CD14-positive monocyte (primary cell): ENCODE measurements around the gene SLC28A3. TPM values are rescaled to one million over a fixed set of nuclear protein-coding genes. Genes with fewer than 3 reads are reported as not detected.

Experiments used
- DNase-seq, 3 donors: peaks; one replicate each; pipeline ENCODE4 v3.0.0-alpha.2; 2011 to 2022
- H2AFZ ChIP-seq: 2 replicates; pipeline ENCODE4 v1.6.0; 2012; ENCODE audit warnings: mild to moderate bottlenecking, low read depth, low read length, inconsistent platforms; ENCODE audit not compliant: insufficient read depth, poor library complexity, severe bottlenecking
- H3K27ac ChIP-seq, 2 donors: 1 replicate in 1 of 2; 2 replicates in 1 of 2; pipeline ENCODE4 v1.5.1; 2012 to 2013; ENCODE audit warnings: low read length in 2 of 2, control low read depth in 1 of 2, inconsistent platforms in 1 of 2, low read depth in 1 of 2, mild to moderate bottlenecking in 1 of 2
- H3K27me3 ChIP-seq, 2 donors: one replicate each; pipeline versions ENCODE4 v1.6.0 to v1.6.1; 2011 to 2013; ENCODE audit warnings: low read length in 2 of 2; ENCODE audit not compliant: control insufficient read depth in 2 of 2, insufficient read depth in 2 of 2
- H3K36me3 ChIP-seq, 2 donors: replicated peaks in 1 of 2; 1 replicate in 1 of 2; 2 replicates in 1 of 2; pipeline versions ENCODE4 v1.5.1 to v1.6.1; 2012 to 2013; ENCODE audit warnings: low read length in 2 of 2, control low read depth in 1 of 2, inconsistent platforms in 1 of 2, mild to moderate bottlenecking in 1 of 2; ENCODE audit not compliant: insufficient read depth in 2 of 2, control insufficient read depth in 1 of 2
- H3K4me1 ChIP-seq, 2 donors: 1 replicate in 1 of 2; 2 replicates in 1 of 2; pipeline versions ENCODE4 v1.5.1 to v1.6.1; 2012 to 2013; ENCODE audit warnings: low read length in 2 of 2, control low read depth in 1 of 2, inconsistent platforms in 1 of 2, mild to moderate bottlenecking in 1 of 2, moderate library complexity in 1 of 2; ENCODE audit not compliant: insufficient read depth in 2 of 2, control insufficient read depth in 1 of 2
- H3K4me2 ChIP-seq: replicated peaks from 2 replicates; pipeline ENCODE3; 2012; ENCODE audit warnings: low read length, moderate library complexity, mild to moderate bottlenecking; ENCODE audit not compliant: poor library complexity, severe bottlenecking; ENCODE audit errors: extremely low read depth
- H3K4me3 ChIP-seq, 3 experiments: fragments of 200-600 bp in 1 of 3; sonication (generic) in 1 of 3; replicated peaks in 1 of 3; 1 replicate in 2 of 3; 2 replicates in 1 of 3; pipeline ENCODE4 v1.5.1; 2011 to 2013; ENCODE audit warnings: low read length in 3 of 3, mild to moderate bottlenecking in 3 of 3, control low read depth in 2 of 3, low read depth in 2 of 3, inconsistent platforms in 1 of 3, moderate library complexity in 1 of 3
- H3K79me2 ChIP-seq: 2 replicates; pipeline ENCODE4 v1.6.0; 2012; ENCODE audit warnings: mild to moderate bottlenecking, control low read depth, inconsistent platforms, low read length, moderate library complexity; ENCODE audit not compliant: insufficient read depth
- H3K9ac ChIP-seq: 2 replicates; pipeline ENCODE4 v1.6.0; 2017; ENCODE audit warnings: low read length, mild to moderate bottlenecking; ENCODE audit not compliant: insufficient read depth, poor library complexity, severe bottlenecking
- H3K9me3 ChIP-seq, 2 donors: replicated peaks in 1 of 2; 1 replicate in 1 of 2; 2 replicates in 1 of 2; pipeline versions ENCODE4 v1.5.1 to v1.6.1; 2012 to 2013; ENCODE audit warnings: low read length in 2 of 2, control low read depth in 1 of 2; ENCODE audit not compliant: control insufficient read depth in 1 of 2, insufficient read depth in 1 of 2
- H4K20me1 ChIP-seq: 2 replicates; pipeline ENCODE4 v1.6.0; 2012; ENCODE audit warnings: mild to moderate bottlenecking, low read length, control low read depth, moderate library complexity; ENCODE audit not compliant: insufficient read depth
- H3K27ac Mint-ChIP-seq, 7 donors: one replicate each; pipeline ENCODE4 v1.8.0; 2020; ENCODE audit warnings: mild to moderate bottlenecking in 7 of 7, mixed read lengths in 7 of 7, moderate library complexity in 6 of 7, inconsistent platforms in 2 of 7
- H3K27me3 Mint-ChIP-seq, 3 donors: one replicate each; pipeline ENCODE4 v1.8.0; 2021 to 2022; ENCODE audit warnings: low read depth in 3 of 3, mild to moderate bottlenecking in 3 of 3, mixed read lengths in 3 of 3, moderate library complexity in 3 of 3, inconsistent platforms in 1 of 3
- H3K36me3 Mint-ChIP-seq, 2 donors: one replicate each; pipeline ENCODE4 v1.8.0; 2020; ENCODE audit warnings: mixed read lengths in 2 of 2, inconsistent platforms in 1 of 2, mild to moderate bottlenecking in 1 of 2
- H3K4me1 Mint-ChIP-seq: one replicate; pipeline ENCODE4 v1.8.0; 2020; ENCODE audit warnings: mild to moderate bottlenecking, mixed read lengths
- H3K4me3 Mint-ChIP-seq, 2 donors: one replicate each; pipeline ENCODE4 v1.8.0; 2020; ENCODE audit warnings: mild to moderate bottlenecking in 2 of 2, mixed read lengths in 2 of 2, moderate library complexity in 1 of 2
- H3K9me3 Mint-ChIP-seq, 7 donors: one replicate each; pipeline ENCODE4 v1.8.0; 2020 to 2022; ENCODE audit warnings: mixed read lengths in 7 of 7, mild to moderate bottlenecking in 6 of 7, moderate library complexity in 6 of 7, inconsistent platforms in 2 of 7
- WGBS: methylation state at CpG from one replicate; pipeline ENCODE4 v1.1.5; 2013; ENCODE audit warnings: missing lambda C conversion rate; ENCODE audit not compliant: insufficient coverage; 5-methylcytosine and 5-hydroxymethylcytosine counted together
- intact Hi-C, 2 donors: fragments of 100-400 bp; cut with micrococcal nuclease; formaldehyde crosslinking; loops; one replicate each; pipeline versions ENCODE4 v1.15.0 to v1.15.1; 2023
- polyA plus RNA-seq, 3 donors: library from polyadenylated mRNA; depleted of rRNA in 1 of 3; unstranded in 2 of 3; stranded (reverse) in 1 of 3; fragments of 300-500 nt in 2 of 3; fragments of >200 nt in 1 of 3; fragmentation: Illumina TruSeq in 2 of 3; gene quantifications; 1 replicate in 2 of 3; 2 replicates in 1 of 3; pipeline ENCODE4 v1.2.3, GENCODE V29; 2012 to 2021
- TF ChIP-seq, protein P1 (sequence below): fragments of 200-600 bp; IDR thresholded peaks from one replicate; pipeline ENCODE4 v1.8.0; 2022; ENCODE audit warnings: antibody characterized with exemption, mild to moderate bottlenecking

Gene SLC28A3
- polyA plus RNA-seq, 3 donors = 1.9 TPM; not detected in 2

DNA sequence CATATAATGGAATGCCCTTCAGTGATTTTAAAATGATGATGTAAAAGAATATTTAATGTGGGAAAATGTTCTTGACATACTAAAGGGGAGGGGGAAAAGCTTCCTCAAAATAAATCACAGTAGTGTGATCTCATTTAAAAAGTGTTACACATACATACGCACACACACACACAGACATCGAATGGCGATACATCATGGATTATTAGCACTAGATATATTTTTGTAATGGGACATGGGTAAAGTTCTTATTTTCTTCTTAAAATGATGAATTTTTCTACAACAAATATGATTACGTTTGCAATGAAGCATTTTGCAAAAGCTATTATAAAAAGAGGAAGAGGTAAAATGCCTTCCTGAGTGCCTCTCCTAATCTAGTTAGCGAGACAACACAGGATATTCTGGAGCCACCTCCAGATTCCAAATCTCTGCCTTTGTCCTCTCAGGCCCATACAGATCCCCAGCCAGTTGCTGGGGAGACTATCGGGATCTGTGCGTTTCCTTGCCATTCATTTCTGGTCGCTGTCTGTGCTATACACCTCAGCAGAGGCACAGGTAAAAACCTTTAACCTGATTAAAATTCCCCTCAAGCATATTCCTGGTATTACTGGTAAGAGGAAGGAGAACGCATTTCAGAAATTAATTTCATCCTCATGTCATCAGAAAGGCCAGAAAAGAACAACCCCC, 69.6 kb downstream of the SLC28A3 start:
- TF ChIP-seq, protein P1, sequence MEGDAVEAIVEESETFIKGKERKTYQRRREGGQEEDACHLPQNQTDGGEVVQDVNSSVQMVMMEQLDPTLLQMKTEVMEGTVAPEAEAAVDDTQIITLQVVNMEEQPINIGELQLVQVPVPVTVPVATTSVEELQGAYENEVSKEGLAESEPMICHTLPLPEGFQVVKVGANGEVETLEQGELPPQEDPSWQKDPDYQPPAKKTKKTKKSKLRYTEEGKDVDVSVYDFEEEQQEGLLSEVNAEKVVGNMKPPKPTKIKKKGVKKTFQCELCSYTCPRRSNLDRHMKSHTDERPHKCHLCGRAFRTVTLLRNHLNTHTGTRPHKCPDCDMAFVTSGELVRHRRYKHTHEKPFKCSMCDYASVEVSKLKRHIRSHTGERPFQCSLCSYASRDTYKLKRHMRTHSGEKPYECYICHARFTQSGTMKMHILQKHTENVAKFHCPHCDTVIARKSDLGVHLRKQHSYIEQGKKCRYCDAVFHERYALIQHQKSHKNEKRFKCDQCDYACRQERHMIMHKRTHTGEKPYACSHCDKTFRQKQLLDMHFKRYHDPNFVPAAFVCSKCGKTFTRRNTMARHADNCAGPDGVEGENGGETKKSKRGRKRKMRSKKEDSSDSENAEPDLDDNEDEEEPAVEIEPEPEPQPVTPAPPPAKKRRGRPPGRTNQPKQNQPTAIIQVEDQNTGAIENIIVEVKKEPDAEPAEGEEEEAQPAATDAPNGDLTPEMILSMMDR = no peak
- peak overlapping the region; percentile 47 for H2AFZ ChIP-seq

DNA sequence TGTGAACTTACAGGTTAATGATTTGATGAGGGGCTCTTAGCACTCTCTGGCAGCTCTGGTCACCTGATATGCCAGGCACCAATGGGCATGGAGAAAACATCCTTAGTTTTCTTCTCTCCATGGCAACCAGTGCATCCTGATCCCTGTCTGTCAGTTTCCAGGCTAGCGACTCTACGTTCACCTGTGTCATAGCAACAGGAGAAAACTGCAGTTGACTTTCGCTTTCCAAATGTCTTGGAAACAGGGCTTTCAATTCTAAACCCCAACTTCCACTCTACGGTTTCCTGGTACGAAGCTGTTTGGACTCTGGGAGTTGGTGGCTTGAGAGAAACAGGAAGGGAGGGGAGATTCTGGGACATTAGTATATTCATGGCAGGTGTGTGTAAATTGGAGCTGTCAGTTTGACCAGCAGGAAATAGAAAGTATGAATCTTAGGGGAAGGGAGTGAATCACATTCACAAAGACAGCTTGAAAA, 74.4 kb downstream of the SLC28A3 start:
- Histone ChIP-seq H3K79me2 (no peaks in the 10 kb centered on the region), H3K9me3 (no peaks in the 10 kb centered on the region), H3K4me2 (peak overlapping the region; percentile 9), H3K9ac (no peak overlapping the region), H3K27me3 (peaks cover 2 to 4% of the 10 kb centered on the region in 2 donors), H4K20me1 (no peaks in the 10 kb centered on the region), H3K4me3 (no peak overlapping the region), H3K27ac (no peak overlapping the region), H2AFZ (no peak overlapping the region), H3K4me1 (peaks cover 7% of the 10 kb centered on the region in 2 donors), H3K36me3 (no peaks in the 10 kb centered on the region)
- peak overlapping the region in 2 of 7 donors; percentile 33 to 72 for H3K27ac Mint-ChIP-seq
- H3K9me3 Mint-ChIP-seq = peaks cover 0 to 3% (median 0%) of the 10 kb centered on the region in 7 donors
- intact Hi-C loops = no loop called here
- no CpG with 5 or more reads among the region's 5 CpGs for WGBS
- DNase-seq = peak in 1 of 3 donors; percentile 4
- peaks cover 15% of the 10 kb centered on the region for H3K4me1 Mint-ChIP-seq
- peaks cover 0 to 6% (median under 1%) of the 10 kb centered on the region in 3 donors for H3K27me3 Mint-ChIP-seq
- H3K36me3 Mint-ChIP-seq = no peaks in the 10 kb centered on the region
- H3K4me3 Mint-ChIP-seq = peak overlapping the region; percentile 39 to 69
- TF ChIP-seq, protein P1 = no peak

More for the DNA sequence above, 69.6 kb downstream of the SLC28A3 start:
- peaks cover 22% of the 10 kb centered on the region for H3K4me1 Mint-ChIP-seq
- Histone ChIP-seq H3K4me3 (peak overlapping the region in 2 of 3 experiments; percentile 9 to 50), H3K4me2 (peak overlapping the region; percentile 60), H3K4me1 (peaks cover 12 to 15% of the 10 kb centered on the region in 2 donors), H3K79me2 (no peaks in the 10 kb centered on the region), H3K27me3 (peaks cover 8 to 16% of the 10 kb centered on the region in 2 donors), H3K9me3 (no peaks in the 10 kb centered on the region), H3K9ac (no peak overlapping the region), H4K20me1 (no peaks in the 10 kb centered on the region), H3K36me3 (no peaks in the 10 kb centered on the region), H3K27ac (no peak overlapping the region)
- peak in 2 of 3 donors; percentile 5 to 9 for DNase-seq
- intact Hi-C loops = no loop called here
- peaks cover 17 to 25% (median 18%) of the 10 kb centered on the region in 3 donors for H3K27me3 Mint-ChIP-seq
- peak overlapping the region; percentile 68 to 81 for H3K4me3 Mint-ChIP-seq
- 0% methylated on average over 2 of the region's 9 CpGs for WGBS
- H3K27ac Mint-ChIP-seq = peak overlapping the region in 3 of 7 donors; percentile 50 to 51 (median 50)
- H3K9me3 Mint-ChIP-seq = peaks cover 0 to 3% (median 0%) of the 10 kb centered on the region in 7 donors
- no peaks in the 10 kb centered on the region for H3K36me3 Mint-ChIP-seq
